ENCODE measurements around the gene MINDY4. TPM values are rescaled to one million over a fixed set of nuclear protein-coding genes. Genes with fewer than 3 reads are reported as not detected.
A peak's percentile ranks its signal among the peaks of the same experiment; 100 is the strongest.

MINDY4 gene
- total RNA-seq, 1 donor from 2014 or later = 28.4 TPM

DNA sequence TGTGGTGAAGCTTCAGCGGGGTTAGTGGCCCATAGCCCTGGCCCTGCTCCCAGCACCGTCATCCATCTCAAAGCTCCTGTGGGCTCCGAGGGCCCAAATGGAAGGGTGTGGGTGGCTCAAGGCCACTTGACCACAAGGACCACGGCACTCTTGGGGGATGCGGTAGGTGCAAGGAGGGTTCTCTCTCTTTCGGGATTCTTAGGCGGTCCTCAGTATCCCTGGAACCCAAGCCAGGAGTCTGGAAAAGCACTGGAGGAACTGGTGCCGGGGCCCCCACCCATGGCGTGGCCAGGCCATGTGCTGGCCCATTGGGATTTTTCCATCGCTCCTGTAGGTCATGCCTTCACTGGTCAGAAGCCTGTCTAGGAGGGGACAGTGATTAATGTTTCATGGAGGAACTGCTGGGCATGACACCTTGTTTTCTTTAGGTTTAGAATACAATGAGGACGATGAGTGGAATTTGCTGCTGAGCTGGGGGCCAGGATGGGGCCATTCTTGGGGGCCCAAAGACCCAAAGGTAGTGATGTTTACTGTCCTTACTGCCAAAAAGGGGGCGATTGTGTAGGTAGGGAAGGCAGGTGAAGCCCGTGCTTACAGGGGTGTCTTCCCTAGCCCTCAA is 157.1 kb downstream of the MINDY4 start:
- no peak for DNase-seq (ENCODE audit: low spot score)

DNA sequence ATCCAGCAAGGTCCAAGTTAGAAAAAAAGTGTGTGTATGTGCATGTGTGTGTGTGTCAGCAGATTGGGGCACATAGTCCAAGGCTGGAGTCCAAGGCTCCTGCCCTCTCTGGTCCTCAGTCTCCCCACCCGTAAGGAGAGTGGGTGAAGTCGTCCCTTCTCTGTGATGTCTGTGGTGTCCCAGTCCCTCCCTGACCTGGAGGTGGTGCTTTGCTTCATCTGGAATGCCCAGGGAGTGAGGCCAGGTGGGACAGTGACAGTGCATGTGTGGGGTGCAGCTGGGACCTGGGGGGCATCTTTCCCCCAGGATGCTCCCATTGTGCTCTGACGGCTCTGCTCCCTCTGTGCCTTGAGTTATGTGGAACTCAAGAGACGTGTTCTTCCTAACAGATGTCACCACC is 158.5 kb downstream of the MINDY4 start:
- DNase-seq (ENCODE audit: low spot score) = no peak

DNA sequence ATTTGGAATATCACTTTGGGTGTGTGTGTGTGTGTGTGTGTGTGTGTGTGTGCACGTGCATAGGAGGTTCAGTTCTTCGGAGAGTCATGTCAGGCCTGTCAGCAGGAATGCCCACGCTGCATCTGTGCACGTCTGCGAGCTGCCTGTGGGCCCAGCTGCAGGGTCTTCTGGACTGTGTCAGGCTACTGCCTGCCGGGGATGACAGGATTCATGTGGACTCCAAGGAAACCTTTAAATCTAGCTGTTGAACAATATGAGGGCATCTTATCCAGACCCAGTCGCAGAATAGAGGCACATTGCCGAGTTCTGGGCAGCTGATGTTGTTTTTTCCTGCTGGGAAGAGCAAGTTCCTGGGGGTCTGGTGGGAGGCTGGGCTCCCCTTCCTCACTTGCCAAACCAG is 159.4 kb downstream of the MINDY4 start:
- peak; percentile 92 for DNase-seq (ENCODE audit: low spot score)

DNA sequence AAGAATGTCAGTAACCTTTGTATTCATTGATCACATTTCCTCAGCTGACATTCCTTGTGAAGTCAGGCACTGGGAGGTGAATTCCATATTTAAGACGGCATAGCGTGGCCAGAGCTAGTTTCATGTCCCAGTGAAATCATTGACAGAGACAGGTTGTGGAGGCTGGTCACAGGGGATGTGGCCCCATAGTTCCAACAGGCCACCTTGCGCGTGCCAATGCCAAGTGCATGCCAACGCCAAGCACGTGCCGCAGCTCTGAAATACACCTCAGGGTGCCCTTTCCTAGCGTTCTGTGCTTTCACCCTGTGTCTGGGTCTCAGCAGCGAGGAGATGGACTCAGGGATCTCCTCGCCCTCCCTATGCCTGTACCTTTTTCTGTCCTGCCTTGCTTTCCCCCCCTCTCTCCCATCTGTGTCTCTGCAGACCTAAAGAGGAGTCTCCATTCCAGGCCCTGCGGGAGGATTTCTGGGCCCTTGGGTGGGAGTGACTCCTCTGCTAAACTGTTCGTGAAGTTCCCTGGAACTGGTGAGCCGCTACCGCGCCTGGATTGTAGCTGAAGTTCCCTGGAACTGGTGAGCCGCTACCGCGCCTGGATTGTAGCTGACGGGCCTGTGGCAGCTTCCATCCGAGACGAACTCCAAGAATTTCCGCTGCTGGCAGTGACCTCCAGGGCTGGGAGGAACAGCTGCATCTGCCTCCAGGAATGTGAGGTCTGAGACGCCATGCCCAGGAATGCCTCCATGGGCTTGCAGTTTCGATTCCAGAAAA is 160.1 kb downstream of the MINDY4 start:
- peak; percentile 73 for DNase-seq (ENCODE audit: low spot score)

DNA sequence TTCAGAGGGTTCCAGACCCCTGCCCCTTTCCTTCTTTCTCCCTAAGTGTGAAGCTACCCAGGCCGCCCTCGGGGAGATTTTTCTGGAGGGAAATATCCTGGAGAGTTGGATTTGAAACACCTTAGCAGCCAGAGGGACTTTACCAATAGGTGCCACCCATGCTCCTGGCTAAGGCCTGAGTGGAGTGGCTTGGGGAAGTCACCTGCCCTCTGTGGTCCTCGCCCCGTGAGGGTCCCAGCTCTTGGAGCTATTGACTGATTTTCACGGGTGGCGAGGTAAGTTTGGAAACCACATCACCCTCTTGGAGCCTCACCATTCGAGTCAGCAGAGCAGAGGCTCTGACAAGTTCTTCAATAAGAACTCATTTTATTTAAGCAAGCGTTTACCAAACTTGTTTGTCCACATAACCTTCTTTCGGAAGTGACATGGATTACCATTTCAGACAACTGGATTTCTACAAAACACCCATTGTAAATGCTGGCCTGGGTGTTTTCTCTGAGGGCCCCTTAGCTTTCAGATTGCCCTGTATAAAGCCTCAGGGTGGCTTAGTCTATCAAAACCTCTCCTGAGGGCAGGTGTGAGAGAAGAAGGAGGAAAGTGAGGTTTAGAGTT is 160.8 kb downstream of the MINDY4 start:
- no peak for DNase-seq (ENCODE audit: low spot score)

DNA sequence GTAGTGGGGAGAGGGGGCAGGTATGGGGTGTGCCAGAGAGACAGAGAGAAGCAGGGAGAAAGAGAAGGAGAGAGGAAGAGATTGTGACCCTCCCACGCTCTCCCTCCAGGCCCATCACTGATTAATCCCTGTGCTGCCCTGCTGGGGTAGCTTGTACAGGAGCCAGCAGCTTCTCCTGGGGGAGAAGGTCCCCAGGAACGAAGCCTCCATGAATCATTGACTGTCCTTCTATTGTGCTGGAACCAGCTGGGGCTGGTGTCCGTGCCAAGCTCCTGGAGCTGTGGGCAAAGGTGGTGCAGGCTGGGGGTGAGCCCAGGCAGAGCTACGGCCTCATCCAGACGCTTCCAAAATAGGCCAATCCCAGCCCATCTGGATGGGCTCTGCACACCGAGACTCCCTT is 161.3 kb downstream of the MINDY4 start:
- DNase-seq (ENCODE audit: low spot score) = no peak

DNA sequence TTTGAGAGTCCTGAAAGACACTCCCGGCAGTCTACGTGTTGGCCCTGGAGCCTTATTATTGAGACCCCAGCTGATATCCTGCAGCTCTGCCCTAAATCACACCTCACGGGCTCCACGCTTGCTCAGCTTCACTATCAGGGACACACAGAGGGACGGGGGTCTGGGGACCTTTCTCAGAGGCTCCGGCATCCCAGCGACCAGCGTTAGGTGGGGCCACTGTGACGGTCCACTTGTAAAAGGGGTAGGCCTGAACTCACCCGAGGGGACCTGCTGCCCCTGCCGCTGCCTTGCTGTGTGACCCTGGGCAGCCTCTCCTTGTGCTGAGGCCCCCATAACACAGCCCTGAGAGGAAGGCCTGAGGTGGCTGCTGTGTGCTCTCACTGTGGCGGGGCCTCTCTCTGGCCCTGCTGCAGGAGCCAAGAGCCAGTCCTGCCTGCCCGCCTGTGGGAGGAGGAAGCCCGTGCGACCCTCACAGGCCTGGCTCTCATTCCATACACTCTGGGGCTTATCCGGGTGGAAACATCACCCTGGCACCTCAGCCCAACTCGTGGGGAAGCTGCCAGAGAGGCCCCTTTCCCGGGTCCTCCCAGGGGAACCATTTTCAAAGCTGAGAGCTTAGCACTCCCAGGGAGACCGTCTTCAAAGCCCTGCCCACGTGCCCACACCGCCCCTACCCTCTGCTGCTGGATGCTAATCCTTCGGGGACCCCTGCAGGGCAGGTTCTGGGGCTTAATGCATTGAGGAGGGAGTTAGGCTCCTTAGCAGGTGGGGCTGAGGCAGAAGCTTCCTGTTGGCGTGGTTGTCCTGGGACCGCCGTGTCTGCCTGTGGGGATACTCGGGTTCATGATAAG is 162.1 kb downstream of the MINDY4 start:
- DNase-seq (ENCODE audit: low spot score) = no peak

DNA sequence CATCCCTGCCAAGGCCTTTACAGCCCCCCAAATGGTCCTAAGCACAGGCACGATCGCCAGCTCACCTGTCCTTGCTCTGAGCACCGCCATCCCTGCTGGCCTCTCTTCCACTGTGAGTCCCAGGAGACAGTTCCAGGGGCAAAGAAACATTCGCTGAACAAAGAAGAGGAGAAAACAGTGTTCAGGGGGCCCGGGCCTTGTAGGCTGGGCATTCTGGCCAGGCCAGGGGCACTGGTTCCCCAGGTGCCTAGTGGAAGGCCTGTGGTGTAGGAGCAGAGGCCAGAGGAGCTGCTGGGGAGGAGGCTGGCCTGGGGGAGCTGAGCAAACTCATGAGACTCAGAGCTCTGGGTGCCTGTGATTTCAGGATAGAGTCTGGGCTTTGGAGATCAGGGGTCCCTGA is 163.0 kb downstream of the MINDY4 start:
- no peak for DNase-seq (ENCODE audit: low spot score)

DNA sequence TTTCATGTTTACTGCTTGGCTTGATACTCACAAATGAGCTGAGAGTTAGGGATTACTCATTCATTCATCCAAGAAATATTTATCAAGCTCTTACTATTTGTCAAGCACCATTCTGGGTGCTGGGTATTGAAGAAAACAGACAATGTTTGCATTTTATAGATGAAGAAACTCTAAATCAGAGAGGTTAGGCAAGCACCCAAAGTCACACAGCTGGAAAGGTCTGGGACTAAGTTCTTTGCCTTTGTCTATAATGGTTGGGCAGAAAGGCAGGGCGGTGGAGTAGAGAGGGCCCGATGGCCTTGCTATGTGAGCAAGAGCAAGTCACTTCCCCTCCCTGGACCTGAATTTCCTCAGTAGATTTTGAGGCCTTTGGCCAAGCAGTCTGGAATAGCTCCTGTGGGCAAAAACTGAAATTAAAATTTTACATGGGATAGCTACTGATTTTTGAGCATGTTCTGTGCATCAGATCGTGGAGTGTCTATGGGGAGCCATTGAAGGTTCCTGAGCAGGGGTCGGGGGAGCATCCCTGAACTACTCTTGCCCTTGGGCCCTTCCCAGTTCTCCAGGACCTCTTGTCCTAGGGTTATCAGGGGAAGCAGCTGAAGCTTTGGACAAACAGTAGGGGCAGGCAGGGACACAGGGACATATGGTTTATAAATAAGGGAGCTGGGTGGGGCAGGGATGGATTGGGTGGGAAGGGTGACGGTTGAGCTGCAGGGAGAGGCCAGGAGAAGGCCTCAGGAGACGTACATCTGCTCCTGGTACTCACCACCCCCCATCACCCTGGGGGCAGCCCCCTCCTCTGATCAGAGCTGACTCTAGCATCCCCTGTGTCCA is 163.7 kb downstream of the MINDY4 start:
- DNase-seq (ENCODE audit: low spot score) = no peak

DNA sequence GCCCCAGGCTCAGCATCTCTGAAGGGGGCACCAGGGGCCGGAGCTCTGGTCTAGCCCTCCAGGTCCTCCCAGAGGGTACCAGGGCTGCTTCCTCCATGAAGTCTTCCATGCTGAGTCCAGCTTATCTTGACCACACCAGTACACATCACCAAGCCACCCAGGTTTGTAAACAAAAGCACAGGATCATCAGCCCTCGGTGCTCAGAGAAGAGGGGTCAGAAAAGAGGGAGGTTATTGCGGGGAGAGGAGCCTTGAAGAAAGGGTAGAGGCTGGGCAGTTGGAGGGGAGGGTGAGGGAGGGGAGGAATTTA is 164.3 kb downstream of the MINDY4 start:
- DNase-seq (ENCODE audit: low spot score) = no peak

DNA sequence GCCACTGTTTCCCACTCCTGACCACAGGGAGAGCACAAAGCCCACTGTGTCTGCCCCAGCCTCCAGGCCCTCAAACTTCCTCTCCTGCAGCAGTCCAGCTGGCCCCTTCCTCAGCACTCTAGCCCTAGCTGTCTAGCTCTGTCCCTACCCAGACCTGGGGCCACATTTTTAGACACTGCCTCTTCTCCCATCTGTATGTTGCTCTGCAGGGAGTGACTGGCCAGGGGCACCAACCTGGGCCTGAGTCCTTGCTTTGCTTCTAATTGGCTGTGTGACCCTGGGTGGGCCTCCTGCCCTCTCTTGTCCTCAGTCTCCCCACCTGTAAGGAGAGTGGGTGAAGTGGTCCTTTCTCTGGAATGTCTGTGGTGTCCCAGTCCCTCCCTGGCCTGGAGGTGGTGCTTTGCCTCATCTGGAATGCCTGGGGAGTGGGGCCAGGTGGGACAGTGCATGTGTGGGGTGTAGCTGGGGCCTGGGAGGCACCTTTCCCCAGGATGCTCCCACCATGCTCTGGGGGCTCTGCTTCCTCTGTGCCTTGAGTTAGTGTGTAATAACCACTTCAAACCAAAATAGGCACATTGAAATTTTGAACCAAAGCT is 165.5 kb downstream of the MINDY4 start:
- no peak for DNase-seq (ENCODE audit: low spot score)

DNA sequence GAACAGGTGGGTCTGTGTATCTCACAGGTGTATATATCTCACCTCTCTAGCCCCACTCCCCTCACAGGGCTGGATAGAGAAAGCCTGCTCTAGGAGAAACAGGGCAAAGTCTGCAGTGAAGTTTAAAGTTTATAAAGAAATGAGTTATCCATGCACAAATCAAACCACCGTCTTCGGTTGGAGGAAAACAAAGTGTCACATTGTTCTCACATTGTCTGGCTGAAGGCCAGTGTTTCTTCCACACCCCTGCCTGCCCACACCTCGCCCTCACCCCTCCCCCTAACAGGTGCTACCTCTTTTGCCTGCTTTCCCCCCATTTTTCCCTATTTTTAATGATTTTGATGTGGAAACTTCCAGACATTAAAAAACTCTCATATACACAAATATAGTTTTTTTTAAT is 166.2 kb downstream of the MINDY4 start:
- no peak for DNase-seq (ENCODE audit: low spot score)

DNA sequence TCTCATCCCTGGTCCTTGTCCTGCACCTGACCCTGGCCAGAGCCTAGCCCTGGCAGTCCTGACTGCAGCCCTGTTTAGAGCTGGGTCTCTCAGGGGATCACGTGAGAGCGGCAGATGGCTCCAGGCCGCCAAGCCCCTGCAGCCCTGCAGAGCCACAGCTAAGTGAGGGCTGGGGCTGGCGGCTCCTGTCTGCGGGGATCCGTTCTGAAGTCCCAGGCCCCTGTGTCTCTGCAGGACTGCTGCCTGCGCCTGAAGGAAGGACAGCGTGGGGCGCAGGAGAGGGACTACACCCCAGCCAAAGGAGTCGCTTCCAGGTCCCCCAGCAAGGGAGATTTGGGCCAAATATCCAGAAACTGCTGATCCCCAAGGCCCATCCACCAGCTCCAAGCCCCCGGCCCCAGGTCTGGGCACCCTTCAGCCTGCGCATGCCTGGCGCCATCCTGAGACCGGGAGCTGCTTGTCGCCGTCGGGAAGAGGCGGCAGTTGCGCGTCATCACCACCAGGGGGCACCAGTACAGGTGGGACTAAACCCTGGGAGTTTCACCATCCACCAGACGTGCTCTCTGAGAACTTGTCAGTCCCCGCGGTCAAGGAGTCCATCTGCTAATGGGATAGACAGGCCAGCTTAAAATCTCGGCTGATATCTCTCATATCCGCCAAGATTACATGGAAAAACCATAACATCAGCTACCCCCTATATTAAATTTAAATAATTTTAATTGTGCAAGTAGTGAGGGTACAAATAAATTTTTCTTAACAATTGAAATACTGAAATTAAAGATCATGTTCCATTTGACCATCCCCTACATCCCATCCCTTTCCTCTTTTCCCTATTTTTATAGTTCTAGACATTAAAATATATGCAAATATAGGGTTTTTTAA is 167.5 kb downstream of the MINDY4 start:
- peak; percentile 67 for DNase-seq (ENCODE audit: low spot score)

DNA sequence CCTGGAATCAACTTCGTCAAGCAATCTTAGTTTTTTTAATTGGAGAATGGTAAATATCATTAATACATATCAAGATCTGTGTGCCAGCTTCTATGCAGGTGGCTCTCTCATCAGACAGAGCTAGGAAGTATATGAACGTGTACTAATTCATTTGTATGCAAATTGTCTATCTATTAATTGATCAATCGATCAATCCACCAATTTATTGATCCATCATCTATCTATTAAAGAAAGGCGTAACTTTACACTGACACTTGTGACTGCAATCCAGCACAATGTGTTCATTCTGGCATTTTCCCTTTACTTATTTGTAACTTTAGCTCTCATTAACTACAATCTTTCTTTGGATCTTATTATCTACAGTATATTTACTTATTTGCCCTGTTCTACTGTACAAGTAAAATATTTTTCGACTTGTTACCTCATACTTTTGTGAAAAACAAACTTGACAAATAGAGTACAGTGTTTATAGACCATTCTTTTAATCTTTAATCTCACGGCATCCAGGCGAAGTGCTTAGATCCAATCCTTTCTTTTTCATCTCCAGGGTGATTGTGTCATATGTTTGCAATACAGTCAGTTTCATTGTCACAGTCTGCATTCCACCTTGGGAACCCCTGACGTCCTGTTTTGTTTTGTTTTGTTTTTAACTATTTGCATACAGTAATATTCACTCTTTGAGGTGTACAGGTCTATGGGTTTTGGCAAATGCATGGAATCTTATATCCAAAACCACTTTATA is 170.5 kb downstream of the MINDY4 start:
- no peak for DNase-seq (ENCODE audit: low spot score)

Other genes with a start within 250 kb of the MINDY4 start
- 68.1 TPM for gene GARS1, start 176.5 kb upstream of the MINDY4 start, total RNA-seq (ENCODE audit: insufficient read depth, low replicate concordance)
- 0.72 TPM for gene CRHR2, start 89.0 kb upstream of the MINDY4 start, total RNA-seq (ENCODE audit: insufficient read depth, low replicate concordance)
- gene INMT, start 19.3 kb upstream of the MINDY4 start, total RNA-seq (ENCODE audit: insufficient read depth, low replicate concordance) = 151 TPM
- gene AQP1, start 140.4 kb downstream of the MINDY4 start, total RNA-seq (ENCODE audit: insufficient read depth, low replicate concordance) = 121 TPM
- 2.4 TPM for gene GHRHR, start 192.5 kb downstream of the MINDY4 start, total RNA-seq (ENCODE audit: insufficient read depth, low replicate concordance)